ENCODE data around the gene SLTM.
"Not testable (repeated sequence)": the region's sequence is repeated elsewhere in the genome, so short reads cannot be mapped to it uniquely, and the experiment has no call there.

SLTM gene

GRCh38 chr15:58910456-58910855 is 23.0 kb downstream of the SLTM start:
- no peak for ATAC-seq
- peaks cover 33% of the 10 kb centered on the region for H3K4me1 Mint-ChIP-seq

DNA sequence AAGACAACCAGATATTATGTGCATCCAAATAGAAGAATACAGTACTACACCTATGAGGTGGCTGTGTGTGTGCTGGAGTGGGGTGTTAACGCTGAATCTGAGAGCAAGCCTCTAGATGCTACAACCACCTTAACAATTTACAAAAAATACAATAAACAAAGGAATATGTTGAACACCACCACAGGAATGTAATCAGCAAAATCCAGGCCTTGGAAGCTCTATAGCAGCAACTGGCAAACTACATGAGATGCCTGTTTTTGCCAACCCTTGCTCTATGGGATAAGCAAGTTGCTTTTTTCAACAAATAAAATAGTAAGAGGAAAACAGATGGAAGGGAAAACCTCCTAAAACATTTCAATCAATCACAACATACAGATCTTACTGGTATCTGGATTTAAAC is 23.9 kb downstream of the SLTM start:
- ATAC-seq (no peak), DNase-seq (no peak)
- Mint-ChIP-seq H3K4me1 (peaks cover 30% of the 10 kb centered on the region), H3K27ac (peak overlapping the region in 1 of 2 donors; percentile 21), H3K27me3 (no peaks in the 10 kb centered on the region), H3K9me3 (no peaks in the 10 kb centered on the region), H3K4me3 (no peak overlapping the region)

More at GRCh38 chr15:58910456-58910855, 23.0 kb downstream of the SLTM start:
- no peak overlapping the region for H3K27ac Mint-ChIP-seq
- no peak overlapping the region for H3K4me3 Mint-ChIP-seq
- H3K27me3 Mint-ChIP-seq = no peaks in the 10 kb centered on the region
- DNase-seq = no peak
- no peaks in the 10 kb centered on the region for H3K9me3 Mint-ChIP-seq

DNA sequence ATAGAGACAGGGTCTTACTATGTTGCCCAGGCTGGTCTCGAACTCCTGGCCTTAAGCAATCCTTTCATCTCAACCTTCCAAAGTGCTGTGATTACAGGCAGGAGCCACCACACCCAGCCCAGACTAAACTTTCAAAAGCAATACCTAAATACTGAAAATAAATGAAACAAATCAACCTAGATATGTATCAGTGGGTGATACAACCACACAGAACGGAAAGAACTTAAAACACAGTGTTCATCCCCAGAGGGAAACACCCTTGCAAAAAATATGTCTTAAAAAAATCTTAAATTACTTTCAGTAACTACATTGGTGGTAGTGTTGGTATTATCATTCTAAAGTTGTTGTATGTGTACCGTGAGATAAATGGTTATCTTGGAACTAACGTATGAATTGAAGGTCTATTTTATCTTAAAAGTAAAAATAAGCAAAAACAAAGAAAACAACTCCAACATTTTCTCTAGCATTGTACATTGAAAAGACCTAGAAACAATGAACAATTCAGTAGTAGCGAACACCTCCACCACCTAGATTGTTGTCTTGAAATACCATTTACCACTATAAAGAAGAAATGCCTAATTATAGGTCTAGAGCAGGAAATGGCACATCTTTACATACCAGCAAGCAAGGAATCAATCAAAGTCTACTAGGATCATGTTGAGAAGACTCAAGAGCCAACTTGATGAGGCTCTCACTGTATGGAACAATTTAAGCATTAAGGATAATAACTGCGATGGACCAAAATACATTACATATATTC is 24.7 kb downstream of the SLTM start:
- DNase-seq (no peak), ATAC-seq (no peak)
- Mint-ChIP-seq H3K9me3 (no peaks in the 10 kb centered on the region), H3K4me1 (peaks cover 30% of the 10 kb centered on the region), H3K27me3 (no peaks in the 10 kb centered on the region), H3K4me3 (no peak overlapping the region), H3K27ac (no peak overlapping the region)

DNA sequence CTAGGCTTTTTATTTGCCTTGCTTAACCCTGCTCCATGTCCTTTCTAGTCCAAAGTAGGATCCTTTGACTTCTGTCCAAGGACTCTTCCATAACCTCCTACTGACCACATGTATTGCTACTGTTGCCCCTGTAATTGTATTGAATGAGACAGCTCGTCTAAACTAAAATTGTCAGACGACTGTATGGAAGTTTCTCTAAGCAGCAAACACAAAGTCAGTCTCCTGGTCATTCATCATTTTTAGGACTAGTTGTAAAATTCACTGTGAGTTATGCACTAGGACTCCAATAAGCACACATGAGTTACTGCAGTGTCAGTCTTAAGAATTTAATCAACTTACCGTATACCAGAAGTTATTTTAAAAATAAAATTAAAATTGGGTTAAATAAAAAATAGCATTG is 32.8 kb downstream of the SLTM start:
- Mint-ChIP-seq H3K9me3 (no peaks in the 10 kb centered on the region), H3K4me3 (no peak overlapping the region), H3K27ac (no peak overlapping the region), H3K4me1 (peaks cover 5% of the 10 kb centered on the region), H3K27me3 (no peaks in the 10 kb centered on the region)
- no peak for DNase-seq
- no peak for ATAC-seq

- Mint-ChIP-seq H3K27ac (peak overlapping the region in 1 of 2 donors; percentile 7), H3K27me3 (no peaks in the 10 kb centered on the region)
- ATAC-seq = no peak
Measured at GRCh38 chr15:58898150-58898680, 35.3 kb downstream of the SLTM start.

GRCh38 chr15:58889363-58889762 is 44.1 kb downstream of the SLTM start:
- peak overlapping the region in 1 of 2 donors; percentile 26 for H3K27ac Mint-ChIP-seq
- H3K4me3 Mint-ChIP-seq = no peak overlapping the region
- H3K27me3 Mint-ChIP-seq = no peaks in the 10 kb centered on the region
- no peak for DNase-seq
- no peak for ATAC-seq
- no peaks in the 10 kb centered on the region for H3K9me3 Mint-ChIP-seq
- no peaks in the 10 kb centered on the region for H3K4me1 Mint-ChIP-seq

More at GRCh38 chr15:58898150-58898680, 35.3 kb downstream of the SLTM start:
- DNase-seq = no peak
- peaks cover 5% of the 10 kb centered on the region for H3K4me1 Mint-ChIP-seq
- H3K9me3 Mint-ChIP-seq = no peaks in the 10 kb centered on the region
- no peak overlapping the region for H3K4me3 Mint-ChIP-seq

DNA sequence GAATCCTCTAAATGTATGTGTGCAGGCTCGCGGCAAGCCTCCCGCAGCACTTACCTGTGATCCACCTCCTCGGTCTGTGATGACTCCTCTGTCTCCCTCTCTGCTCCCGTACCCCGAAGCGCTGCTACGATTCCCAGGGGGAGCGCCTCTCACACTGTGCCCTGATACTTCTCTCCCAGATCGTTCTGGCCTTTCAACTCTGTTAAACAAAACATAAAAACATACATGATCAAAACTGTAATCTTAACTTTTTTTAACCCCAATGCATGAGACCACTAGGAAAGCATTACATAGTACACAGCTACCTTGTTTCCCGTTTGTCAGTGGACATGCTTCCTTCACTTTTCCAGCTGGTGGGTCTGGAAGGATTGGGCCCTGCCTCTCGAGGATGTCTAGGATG is 46.6 kb downstream of the SLTM start:
- Mint-ChIP-seq H3K27ac (peak overlapping the region; percentile 28 to 83), H3K27me3 (no peaks in the 10 kb centered on the region), H3K4me1 (no peaks in the 10 kb centered on the region), H3K9me3 (no peaks in the 10 kb centered on the region), H3K4me3 (no peak overlapping the region)
- no peak for ATAC-seq
- DNase-seq = no peak

GRCh38 chr15:58883926-58884325 is 49.6 kb downstream of the SLTM start:
- H3K9me3 Mint-ChIP-seq, DNase-seq, H3K4me3 Mint-ChIP-seq, H3K4me1 Mint-ChIP-seq, ATAC-seq, H3K27me3 Mint-ChIP-seq: not testable (repeated sequence)
- H3K27ac Mint-ChIP-seq = peak overlapping the region in 1 of 2 donors; percentile 60

DNA sequence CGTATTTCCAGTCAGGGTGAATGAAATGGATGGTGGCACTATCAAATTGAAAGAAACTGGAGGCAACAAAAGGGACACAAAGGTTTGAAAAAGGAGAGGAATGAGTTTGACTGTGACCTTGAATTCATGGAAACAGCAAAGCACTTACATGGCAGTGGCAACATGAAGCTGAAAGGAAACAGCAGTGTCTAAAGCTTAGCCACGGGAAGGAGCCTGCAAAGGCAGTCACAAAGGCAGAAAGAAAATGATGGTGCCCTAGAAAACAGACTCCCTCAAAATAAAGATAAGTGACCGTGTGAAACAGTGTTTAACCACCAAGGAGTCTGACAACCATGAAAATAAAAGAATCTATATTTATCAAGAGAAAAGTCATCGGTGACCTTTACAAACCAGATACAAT is 51.2 kb downstream of the SLTM start:
- DNase-seq (no peak), ATAC-seq (no peak)
- Mint-ChIP-seq H3K4me3 (no peak overlapping the region), H3K9me3 (no peaks in the 10 kb centered on the region), H3K27ac (peak overlapping the region in 1 of 2 donors; percentile 31), H3K27me3 (no peaks in the 10 kb centered on the region), H3K4me1 (no peaks in the 10 kb centered on the region)

- ATAC-seq = no peak
- Mint-ChIP-seq H3K4me3 (no peak overlapping the region), H3K27me3 (no peaks in the 10 kb centered on the region), H3K4me1 (no peaks in the 10 kb centered on the region), H3K27ac (no peak overlapping the region), H3K9me3 (no peaks in the 10 kb centered on the region)
- DNase-seq = no peak
Measured at GRCh38 chr15:58880320-58880719, 53.2 kb downstream of the SLTM start.

DNA sequence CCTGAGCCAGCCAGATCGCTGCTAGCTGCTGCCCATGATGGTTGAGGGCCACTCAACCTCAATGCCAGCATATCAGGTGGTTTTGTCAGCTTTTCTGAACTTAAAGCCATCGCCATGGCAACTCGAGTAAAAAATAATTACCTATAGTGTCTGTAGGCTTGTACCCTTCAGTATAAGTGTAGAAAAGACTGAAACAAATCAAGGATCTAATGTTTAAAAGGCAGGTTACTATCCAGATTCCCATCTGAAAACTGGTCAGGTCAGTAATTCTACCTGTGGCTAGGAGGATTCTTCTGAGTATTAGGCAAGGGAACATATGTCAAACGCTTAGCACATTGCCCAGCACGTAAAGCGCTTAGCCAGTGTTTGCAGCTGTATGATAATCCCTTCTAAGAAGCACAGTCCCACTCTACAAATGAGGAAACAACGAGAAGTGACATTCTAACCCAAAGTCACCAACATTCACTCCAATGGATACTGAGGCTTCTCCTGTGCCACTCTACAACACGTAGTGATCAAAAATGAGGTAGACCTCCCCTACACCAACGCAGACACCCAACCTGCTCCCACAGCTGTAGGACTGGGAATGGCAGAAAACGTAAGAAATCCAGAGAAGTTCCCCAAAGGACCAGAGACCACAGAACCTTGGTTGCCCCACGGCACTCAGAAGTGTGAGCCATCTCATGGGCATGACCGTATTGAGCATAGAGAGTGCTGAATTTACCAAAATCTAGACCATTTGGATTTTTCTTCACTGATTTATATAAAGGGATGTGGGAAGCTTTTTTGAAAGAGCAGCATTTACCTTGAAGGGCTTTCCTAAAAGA is 55.3 kb downstream of the SLTM start:
- H3K27ac Mint-ChIP-seq = peak overlapping the region in 1 of 2 donors; percentile 33
- H3K4me1 Mint-ChIP-seq = no peaks in the 10 kb centered on the region
- ATAC-seq (no peak), DNase-seq (no peak)
- H3K9me3 Mint-ChIP-seq = no peaks in the 10 kb centered on the region
- H3K4me3 Mint-ChIP-seq = no peak overlapping the region
- H3K27me3 Mint-ChIP-seq = no peaks in the 10 kb centered on the region

- no peak overlapping the region for H3K4me3 Mint-ChIP-seq
- no peaks in the 10 kb centered on the region for H3K27me3 Mint-ChIP-seq
- DNase-seq = no peak
- no peak for ATAC-seq
- H3K27ac Mint-ChIP-seq = peak overlapping the region in 1 of 2 donors; percentile 12
- H3K9me3 Mint-ChIP-seq = no peaks in the 10 kb centered on the region
- H3K4me1 Mint-ChIP-seq = no peaks in the 10 kb centered on the region
Measured at GRCh38 chr15:58876306-58877106, 57.0 kb downstream of the SLTM start.

GRCh38 chr15:58875343-58875742 is 58.1 kb downstream of the SLTM start:
- no peak for ATAC-seq
- no peak overlapping the region for H3K27ac Mint-ChIP-seq
- no peaks in the 10 kb centered on the region for H3K9me3 Mint-ChIP-seq
- H3K27me3 Mint-ChIP-seq = no peaks in the 10 kb centered on the region
- H3K4me1 Mint-ChIP-seq = no peaks in the 10 kb centered on the region
- H3K4me3 Mint-ChIP-seq = no peak overlapping the region
- DNase-seq = no peak

DNA sequence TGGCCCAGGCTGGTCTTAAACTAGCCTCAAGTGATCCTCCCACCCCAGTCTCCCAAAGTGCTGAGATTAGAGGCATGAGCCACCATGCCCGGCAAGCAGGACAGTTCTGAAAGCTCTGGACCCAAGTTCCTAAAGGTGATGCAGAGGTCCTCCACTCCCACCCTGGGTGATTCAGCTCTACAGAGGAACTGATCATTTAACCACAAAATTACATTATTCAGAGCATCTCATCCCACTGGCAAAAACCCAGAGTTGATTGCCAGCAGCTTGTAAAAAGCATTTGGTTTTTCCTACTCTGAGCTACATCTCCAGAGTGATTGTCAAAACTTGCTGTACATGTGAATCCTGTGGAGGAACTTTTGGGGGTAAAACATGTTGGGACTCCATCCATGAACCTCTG is 60.2 kb downstream of the SLTM start:
- ATAC-seq (no peak), DNase-seq (no peak)
- Mint-ChIP-seq H3K27ac (no peak overlapping the region), H3K4me3 (no peak overlapping the region), H3K9me3 (no peaks in the 10 kb centered on the region), H3K4me1 (no peaks in the 10 kb centered on the region), H3K27me3 (no peaks in the 10 kb centered on the region)

- ATAC-seq (no peak), DNase-seq (no peak)
- H3K4me3 Mint-ChIP-seq = no peak overlapping the region
- H3K27ac Mint-ChIP-seq = no peak overlapping the region
- H3K9me3 Mint-ChIP-seq = no peaks in the 10 kb centered on the region
- no peaks in the 10 kb centered on the region for H3K4me1 Mint-ChIP-seq
- no peaks in the 10 kb centered on the region for H3K27me3 Mint-ChIP-seq
Measured at GRCh38 chr15:58870451-58870850, 63.0 kb downstream of the SLTM start.
